A549 treated with RU486 at 1 μM for 4 hours (cell line): ENCODE results near the gene WDR27. TPM values are rescaled to one million over a fixed set of nuclear protein-coding genes. Genes with fewer than 3 reads are reported as not detected.

Source experiments
- total RNA-seq: library from RNA; stranded (reverse); fragments of 200-300 nt; extraction: Qiagen RNA extraction; gene quantifications from 5 replicates; pipeline ENCODE4 v1.2.3, GENCODE V29; 2022; ENCODE audit warnings: low read depth

Gene WDR27
- 6.4 to 12.0 TPM (median 9.9 TPM) in 5 replicates for total RNA-seq

GRCh38 chr6:169701954-169702839 is at the start of gene WDR27, which contains the start of gene C6orf120:
Gene WDR27 (minus strand): TSS chr6:169702029. CDS start chr6:169689005, 13,024 bp downstream.
Gene C6orf120 (plus strand): TSS chr6:169702126. CDS start chr6:169702460, 334 bp downstream.

GRCh38 chr6:169724494-169725124 is 22.8 kb upstream of the WDR27 start, which contains the start of gene PHF10:
Gene PHF10 (minus strand): TSS chr6:169724500. CDS start chr6:169723931, 569 bp downstream.

Other genes starting within 250 kb of the WDR27 start
- 6.0 to 13.5 TPM (median 13.0 TPM) in 5 replicates for gene C6orf120, start 97 bp upstream of the WDR27 start, total RNA-seq
- gene PHF10, start 22.5 kb upstream of the WDR27 start, total RNA-seq, result 17.2 to 23.4 TPM (median 22.3 TPM) in 5 replicates
- gene DYNLT2, start 49.5 kb upstream of the WDR27 start, total RNA-seq, result 0.27 to 0.70 TPM (median 0.65 TPM) in 5 replicates
- gene ERMARD, start 49.6 kb upstream of the WDR27 start, total RNA-seq, result 4.6 to 7.3 TPM (median 6.5 TPM) in 5 replicates